PC-9 (cell line): ENCODE measurements around the gene CBLN3. TPM values are rescaled to one million over a fixed set of nuclear protein-coding genes. Genes with fewer than 3 reads are reported as not detected.

Experiments used
- BruUV-seq: library from RNA; stranded (reverse); fragments of 400-500 nt; replicated peaks from 2 replicates; lab custom pipeline; 2021; lab: Mats Ljungman, UMichigan
- CTCF ChIA-PET: fragments of 300-600 bp; sonication (Branson Sonifier 250); formaldehyde crosslinking; loops from one replicate; lab custom pipeline; 2022; ENCODE audit warnings: antibody characterized with exemption; lab: Charles Lee
- POLR2A ChIA-PET: fragments of 300-600 bp; sonication (Branson Sonifier 250); formaldehyde crosslinking; loops from one replicate; lab custom pipeline; 2022; ENCODE audit warnings: antibody characterized with exemption; ENCODE audit not compliant: unreplicated experiment; lab: Charles Lee
- DNase-seq, 2 experiments: peaks; one replicate each; pipeline versions ENCODE4 v3.0.0 to v3.0.0-alpha.2; 2015 to 2022; ENCODE audit warnings: mixed read lengths in 1 of 2
- H2AFZ ChIP-seq: fragments of 200-600 bp; sonication (generic); 2 replicates; pipeline ENCODE4 v1.8.1; 2017; ENCODE audit warnings: antibody characterized with exemption
- H3F3A ChIP-seq: fragments of 200-600 bp; sonication (generic); 2 replicates; pipeline ENCODE4 v1.8.1; 2017; ENCODE audit warnings: antibody characterized with exemption, mild to moderate bottlenecking, low read depth; ENCODE audit not compliant: insufficient read depth
- H3K27ac ChIP-seq: fragments of 200-600 bp; sonication (generic); 2 replicates; pipeline ENCODE4 v1.6.1; 2016; ENCODE audit warnings: mixed run types
- H3K27me3 ChIP-seq: fragments of 200-600 bp; sonication (generic); 2 replicates; pipeline ENCODE4 v1.6.1; 2016; ENCODE audit warnings: low read depth, mixed run types; ENCODE audit not compliant: insufficient read depth
- H3K36me3 ChIP-seq: fragments of 200-600 bp; sonication (generic); 2 replicates; pipeline ENCODE4 v1.6.1; 2016; ENCODE audit warnings: low read depth, mixed run types
- H3K4me1 ChIP-seq: fragments of 200-600 bp; sonication (generic); replicated peaks from 2 replicates; pipeline ENCODE4 v1.6.1; 2016; ENCODE audit warnings: mixed run types; ENCODE audit not compliant: insufficient read depth
- H3K4me2 ChIP-seq: fragments of 200-600 bp; sonication (generic); 2 replicates; pipeline ENCODE4 v1.6.1; 2017; ENCODE audit warnings: mixed run types
- H3K4me3 ChIP-seq: fragments of 200-600 bp; sonication (generic); 2 replicates; pipeline ENCODE4 v1.6.1; 2016; ENCODE audit warnings: mixed run types
- H3K79me2 ChIP-seq: fragments of 200-600 bp; sonication (generic); 2 replicates; pipeline ENCODE4 v1.6.1; 2017; ENCODE audit warnings: low read depth, mixed run types
- H3K9me2 ChIP-seq: fragments of 200-600 bp; sonication (generic); 2 replicates; pipeline ENCODE4 v1.8.1; 2017; ENCODE audit warnings: mild to moderate bottlenecking; ENCODE audit not compliant: insufficient read depth
- H3K9me3 ChIP-seq: fragments of 200-600 bp; sonication (generic); 2 replicates; pipeline ENCODE4 v1.8.1; 2016; ENCODE audit warnings: low read depth; ENCODE audit not compliant: insufficient read depth
- H4K20me1 ChIP-seq: fragments of 200-600 bp; sonication (generic); 2 replicates; pipeline ENCODE4 v1.8.1; 2017; ENCODE audit not compliant: insufficient read depth
- CTCF ChIP-seq: fragments of 200-600 bp; sonication (generic); conservative IDR thresholded peaks from 2 replicates; pipeline ENCODE4 v1.6.1; 2017; ENCODE audit warnings: mixed run types, antibody characterized with exemption, mild to moderate bottlenecking, moderate library complexity
- EZH2 ChIP-seq: fragments of 200-600 bp; sonication (generic); IDR thresholded peaks from 2 replicates; pipeline ENCODE4 v1.8.0; 2017; ENCODE audit warnings: antibody characterized with exemption, low read depth
- intact Hi-C: fragments of 100-400 bp; cut with micrococcal nuclease; formaldehyde crosslinking; loops from one replicate; pipeline ENCODE4 v1.10.0; 2022; ENCODE audit not compliant: unreplicated experiment
- total RNA-seq: library from RNA; stranded (reverse); gene quantifications from 2 replicates; pipeline ENCODE4 v1.2.3, GENCODE V29; 2021

Gene CBLN3
- total RNA-seq, 1 experiment from 2014 or later = 8.3 TPM

GRCh38 chr14:24401810-24402702, 27.4 kb downstream of the CBLN3 start:
- intact Hi-C loops = no loop called here
- Histone ChIP-seq H3K4me2 (no peak overlapping the region), H2AFZ (no peak overlapping the region), H3K27ac (no peak overlapping the region), H3K4me1 (no peaks in the 10 kb centered on the region), H4K20me1 (no peaks in the 10 kb centered on the region), H3K9me2 (no peaks in the 10 kb centered on the region), H3K36me3 (no peaks in the 10 kb centered on the region), H3K4me3 (no peak overlapping the region), H3K27me3 (no peaks in the 10 kb centered on the region), H3K9me3 (no peaks in the 10 kb centered on the region), H3K79me2 (no peaks in the 10 kb centered on the region), H3F3A (no peaks in the 10 kb centered on the region)
- no TSS peak for BruUV-seq
- POLR2A ChIA-PET = no interaction called here
- no peak for DNase-seq
- CTCF ChIA-PET = no interaction called here
- TF ChIP-seq CTCF = no peak
- no peak for TF ChIP-seq EZH2

- no peak for DNase-seq
- no peaks in the 10 kb centered on the region for H3F3A ChIP-seq
- no peaks in the 10 kb centered on the region for H3K36me3 ChIP-seq
- H2AFZ ChIP-seq = no peak overlapping the region
- no peaks in the 10 kb centered on the region for H3K9me2 ChIP-seq
- no peaks in the 10 kb centered on the region; the same call in 1 of the 2 replicates for H3K4me1 ChIP-seq
- ChIA-PET POLR2A (no interaction called here), CTCF (interaction anchor here (0.6 kb wide), 1 partner anchor 157 kb away, joined by 3 read pairs; no protein-coding TSS in a partner anchor)
- no peak for TF ChIP-seq EZH2
- no peak for TF ChIP-seq CTCF
- no peaks in the 10 kb centered on the region for H3K79me2 ChIP-seq
- no peaks in the 10 kb centered on the region for H3K9me3 ChIP-seq
- H4K20me1 ChIP-seq = no peaks in the 10 kb centered on the region
- TSS peak; percentile 27 for BruUV-seq
- H3K27ac ChIP-seq = no peak overlapping the region
- peak overlapping the region; percentile 81 for H3K4me2 ChIP-seq
- no peaks in the 10 kb centered on the region for H3K27me3 ChIP-seq
- intact Hi-C loops = no loop called here
- peak overlapping the region; percentile 61; the same call in 1 of the 2 replicates for H3K4me3 ChIP-seq
These were observed 29.3 kb downstream of the CBLN3 start for GRCh38 chr14:24399999-24400718.

GRCh38 chr14:24399447-24399822, 30.0 kb downstream of the CBLN3 start:
- no peaks in the 10 kb centered on the region for H3F3A ChIP-seq
- ChIA-PET CTCF (interaction anchor here (0.9 kb wide), 1 partner anchor 33 kb away, joined by 3 read pairs; no protein-coding TSS in a partner anchor), POLR2A (no interaction called here)
- H2AFZ ChIP-seq = peak overlapping the region; percentile 86
- H4K20me1 ChIP-seq = no peaks in the 10 kb centered on the region
- H3K27ac ChIP-seq = no peak overlapping the region
- H3K79me2 ChIP-seq = no peaks in the 10 kb centered on the region
- DNase-seq = no peak
- no peaks in the 10 kb centered on the region for H3K27me3 ChIP-seq
- intact Hi-C loops = no loop called here
- H3K4me2 ChIP-seq = peak overlapping the region; percentile 81
- H3K36me3 ChIP-seq = no peaks in the 10 kb centered on the region
- TF ChIP-seq EZH2 (no peak), CTCF (no peak)
- H3K4me1 ChIP-seq = peaks cover 4% of the 10 kb centered on the region
- H3K9me2 ChIP-seq = no peaks in the 10 kb centered on the region
- peak overlapping the region; percentile 61 for H3K4me3 ChIP-seq
- H3K9me3 ChIP-seq = no peaks in the 10 kb centered on the region
- no TSS peak for BruUV-seq
